ENCODE data around the gene SPC24.

SPC24 gene

DNA sequence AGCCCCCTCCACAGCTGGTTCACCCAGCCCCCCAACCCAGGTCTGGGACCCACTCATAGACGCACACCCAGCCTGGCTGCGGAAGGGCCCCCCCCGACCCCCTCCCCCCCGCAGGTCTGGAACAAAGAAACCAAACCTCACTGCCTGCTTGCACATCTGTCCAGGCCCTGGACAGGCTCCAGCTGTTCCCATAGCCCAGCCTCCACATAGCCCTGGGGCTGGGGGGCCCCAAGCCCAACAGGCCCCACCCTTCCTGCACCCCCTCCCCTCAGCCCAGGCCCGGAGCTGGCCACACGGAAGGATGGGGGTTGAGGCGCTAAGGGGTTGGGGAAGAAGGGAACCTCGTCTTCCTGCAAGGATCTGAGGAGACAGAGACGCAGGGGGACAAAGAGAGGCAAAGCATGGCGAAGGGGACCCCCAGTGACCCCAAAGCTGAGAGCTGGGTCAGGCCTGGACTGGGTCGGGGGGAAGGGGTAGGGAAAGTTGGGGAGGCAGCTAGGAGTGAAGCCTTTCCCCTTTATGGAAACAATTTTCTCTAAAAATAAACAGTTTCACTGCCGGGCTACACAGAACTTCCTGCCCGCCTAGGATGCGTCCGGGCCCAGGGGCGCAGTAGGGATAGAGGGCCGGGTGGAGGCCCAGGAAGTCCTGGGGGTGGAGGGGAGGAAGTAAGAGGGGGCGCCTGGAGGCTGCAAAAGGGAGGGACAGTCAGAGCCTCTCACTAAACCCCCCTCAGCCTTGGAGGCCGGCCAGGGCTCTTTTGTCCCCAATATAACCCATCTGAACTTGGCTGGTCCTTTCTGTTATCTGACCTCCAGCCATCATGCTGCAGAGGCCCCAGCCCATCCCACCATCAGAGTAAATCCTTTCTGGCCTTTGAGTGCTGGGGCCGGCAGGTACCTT lies 39.3 kb upstream of the SPC24 start:
- no peak for TF ChIP-seq CTCF (IDR thresholded peaks at IDR 0.05)

GRCh38 chr19:11194173-11194572 lies 38.6 kb upstream of the SPC24 start:
- TF ChIP-seq CTCF (IDR thresholded peaks at IDR 0.05), result no peak

DNA sequence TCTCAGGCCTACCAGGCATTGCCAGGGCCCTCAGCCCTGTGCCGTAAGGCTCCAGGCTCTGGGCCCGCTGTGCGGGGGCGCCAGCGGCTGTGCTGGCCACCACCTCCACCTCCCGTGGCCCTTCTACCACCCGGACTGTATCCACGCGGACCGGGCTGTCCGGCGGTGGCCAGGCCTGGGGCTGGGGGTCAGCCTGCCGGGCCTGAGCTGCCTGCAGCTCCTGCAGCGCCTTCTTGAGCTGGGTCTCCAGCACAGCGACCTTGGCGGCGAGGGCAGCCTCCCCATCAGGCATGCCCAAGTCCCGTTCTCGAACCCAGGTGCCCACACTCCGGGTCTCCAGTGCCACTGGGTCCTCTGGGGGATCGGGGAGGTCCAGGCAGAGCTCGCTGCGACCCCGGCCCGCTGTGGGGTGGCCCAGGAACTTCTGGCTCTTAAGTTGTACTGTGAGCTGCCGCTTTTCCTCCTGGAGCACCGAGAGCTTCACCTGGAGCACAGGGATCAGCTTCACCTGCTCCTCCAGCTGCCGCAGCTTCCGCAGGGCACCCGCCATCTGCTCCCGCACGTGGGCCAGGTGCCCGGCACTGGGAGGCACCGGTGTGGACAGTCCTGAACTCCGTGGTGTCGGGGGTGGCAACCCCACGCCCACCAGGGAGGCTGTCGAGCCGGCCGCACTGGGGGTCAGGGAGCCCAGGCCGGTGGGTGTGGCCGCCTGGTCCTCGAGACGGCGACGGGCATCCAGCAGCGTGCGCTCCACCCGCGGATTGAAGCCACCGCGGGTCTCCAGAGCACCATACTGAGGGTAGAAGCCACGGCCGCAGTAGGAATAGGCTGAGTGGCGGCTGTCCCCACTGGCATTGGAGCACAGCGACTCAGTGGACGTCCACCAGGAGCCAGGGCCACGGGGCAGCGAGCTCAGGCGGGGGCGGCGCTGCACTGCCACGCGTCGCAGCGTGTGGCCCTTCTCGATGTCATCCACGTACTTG lies 37.7 kb upstream of the SPC24 start:
- TF ChIP-seq CTCF (IDR thresholded peaks at IDR 0.05), result no peak

- TF ChIP-seq CTCF (IDR thresholded peaks at IDR 0.05), result no peak
Observed at GRCh38 chr19:11191934-11192333, 36.4 kb upstream of the SPC24 start.

DNA sequence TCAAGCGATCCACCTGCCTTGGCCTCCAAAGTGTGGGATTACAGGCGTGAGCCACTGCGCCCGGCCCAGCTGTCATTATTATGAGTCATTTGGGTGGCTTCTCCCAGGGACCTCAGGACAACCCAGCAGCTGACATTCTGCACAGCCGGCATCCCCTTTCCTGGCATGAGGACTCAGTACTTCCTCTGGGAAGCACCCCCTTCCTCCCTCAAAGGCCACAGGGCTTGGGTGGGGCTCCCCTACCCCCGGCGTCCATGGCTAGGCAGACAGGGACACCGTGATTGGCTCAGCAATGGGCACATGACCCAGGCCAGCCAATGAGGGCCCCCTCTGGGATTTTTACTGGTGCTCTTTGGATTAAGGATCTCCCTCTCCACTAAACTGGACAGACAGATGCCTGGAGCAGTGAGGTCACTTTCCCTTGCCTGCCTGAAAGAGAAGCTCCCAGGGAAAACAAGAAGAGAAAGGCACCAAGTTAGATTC lies 35.7 kb upstream of the SPC24 start:
- TF ChIP-seq CTCF (IDR thresholded peaks at IDR 0.05), result no peak

- no peak for TF ChIP-seq CTCF (IDR thresholded peaks at IDR 0.05)
Observed at GRCh38 chr19:11190501-11190900, 34.9 kb upstream of the SPC24 start.

DNA sequence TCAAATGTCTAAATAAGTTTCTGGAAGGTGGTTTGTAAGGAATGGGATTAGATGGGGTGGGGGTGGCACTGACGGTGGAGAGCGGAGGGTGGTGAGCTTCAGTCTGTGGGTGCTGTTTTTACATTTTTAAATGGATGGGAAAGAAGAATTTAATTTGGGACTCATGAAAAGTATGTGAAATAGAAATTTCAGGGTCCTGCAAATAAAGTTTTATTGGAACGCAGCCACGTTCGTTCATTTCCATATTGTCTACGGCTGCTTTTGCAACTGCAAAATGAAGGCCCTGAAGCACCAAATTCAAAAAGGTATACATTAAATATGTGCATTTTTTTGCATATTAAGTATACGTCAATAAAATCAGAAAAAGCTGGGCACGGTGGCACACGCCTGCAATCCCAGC lies 31.9 kb upstream of the SPC24 start:
- TF ChIP-seq CTCF (IDR thresholded peaks at IDR 0.05), result no peak
